Stimulated activated CD4-positive, alpha-beta T cell treated with anti-CD3 and anti-CD28 coated beads, Interleukin-4, amount 100 ng/mL, for 48 hours (primary cell): ENCODE data around the gene MAU2.

Experiments
- DNase-seq, 2 donors: peaks; one replicate each; pipeline ENCODE4 v3.0.0-alpha.2; 2020; ENCODE audit warnings: low read depth in 2 of 2

MAU2 gene

GRCh38 chr19:19320361-19321140 lies at the start of gene MAU2, which contains the start of gene SUGP1:
Gene MAU2 (plus strand): TSS chr19:19320829. CDS start chr19:19320860, 31 bp downstream.
Gene SUGP1 (minus strand): TSS chr19:19320509. CDS start chr19:19320496, 13 bp downstream.
- peak; percentile 75 to 88 for DNase-seq

GRCh38 chr19:19271828-19272599 lies 48.6 kb upstream of the MAU2 start:
- no peak for DNase-seq

GRCh38 chr19:19274146-19274545 lies 46.5 kb upstream of the MAU2 start:
- DNase-seq: no peak

- no peak for DNase-seq
These were observed 45.7 kb upstream of the MAU2 start for GRCh38 chr19:19274716-19275565.

GRCh38 chr19:19276386-19276785 lies 44.2 kb upstream of the MAU2 start:
- DNase-seq: no peak

- no peak for DNase-seq
These were observed 43.8 kb upstream of the MAU2 start for GRCh38 chr19:19276851-19277250.

- DNase-seq: no peak
These were observed 42.3 kb upstream of the MAU2 start for GRCh38 chr19:19278315-19278714.

GRCh38 chr19:19279062-19279612 lies 41.5 kb upstream of the MAU2 start:
- DNase-seq: no peak

GRCh38 chr19:19279853-19280252 lies 40.8 kb upstream of the MAU2 start:
- no peak for DNase-seq

- DNase-seq: no peak
These were observed 40.1 kb upstream of the MAU2 start for GRCh38 chr19:19280561-19280960.

GRCh38 chr19:19285686-19286085 lies 34.9 kb upstream of the MAU2 start:
- DNase-seq: no peak

GRCh38 chr19:19292607-19293006 lies 28.0 kb upstream of the MAU2 start:
- no peak for DNase-seq

- DNase-seq: no peak
These were observed 25.7 kb upstream of the MAU2 start for GRCh38 chr19:19294914-19295313.

- no peak for DNase-seq
These were observed 23.5 kb upstream of the MAU2 start for GRCh38 chr19:19296953-19297689.

- no peak for DNase-seq
These were observed 22.9 kb upstream of the MAU2 start for GRCh38 chr19:19297759-19298158.

GRCh38 chr19:19300613-19301012 lies 20.0 kb upstream of the MAU2 start:
- DNase-seq: no peak

GRCh38 chr19:19303411-19303810 lies 17.2 kb upstream of the MAU2 start:
- DNase-seq: no peak

- no peak for DNase-seq
These were observed 16.3 kb upstream of the MAU2 start for GRCh38 chr19:19304186-19304965.

- DNase-seq: no peak
These were observed 15.6 kb upstream of the MAU2 start for GRCh38 chr19:19305066-19305465.

- no peak for DNase-seq
These were observed 14.9 kb upstream of the MAU2 start for GRCh38 chr19:19305696-19306095.
